ENCODE results near the gene ZNF205. TPM values are rescaled to one million over a fixed set of nuclear protein-coding genes. Genes with fewer than 3 reads are reported as not detected.

Gene ZNF205
- total and polyA plus RNA-seq, 2 of the 13 experiments (the other 11 are each of a cell fraction or from before 2014, with no cell fraction given), result 5.8 to 10.2 TPM

DNA sequence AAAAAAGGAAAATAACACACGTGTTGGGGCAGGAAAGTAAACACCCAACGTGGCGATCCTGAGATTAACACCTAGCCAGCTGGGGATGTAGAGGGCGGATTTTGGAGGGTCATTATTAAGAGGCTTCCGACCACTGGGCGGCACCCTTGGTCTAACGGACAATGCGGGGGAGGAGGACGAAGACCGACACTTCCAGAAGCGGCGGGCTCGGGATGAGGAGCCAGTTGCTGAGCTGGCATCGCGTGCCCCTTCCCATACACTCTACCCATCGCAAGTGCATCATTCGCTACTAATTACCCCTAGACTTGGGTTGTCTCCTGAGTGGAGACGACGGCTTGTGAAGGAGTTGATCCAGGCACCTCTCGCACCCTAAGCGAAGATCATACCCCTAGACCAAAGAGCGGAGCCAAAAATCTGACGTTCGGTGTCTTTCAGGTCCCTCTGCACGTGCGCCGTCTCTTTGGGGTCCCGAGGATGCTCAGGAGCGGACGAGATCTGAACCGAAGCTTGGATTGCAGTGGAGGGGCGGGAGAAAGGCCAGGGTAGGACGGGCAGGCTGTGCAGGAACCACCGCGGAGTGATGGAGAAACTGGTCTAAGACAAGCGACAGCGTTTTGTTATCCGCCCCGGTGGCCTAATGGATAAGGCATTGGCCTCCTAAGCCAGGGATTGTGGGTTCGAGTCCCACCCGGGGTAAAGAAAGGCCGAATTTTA lies 40.0 kb downstream of the ZNF205 start (continued):
- TF ChIP-seq ZNF790 (CRISPR knock-in tag; IDR thresholded peaks at IDR 0.05; ENCODE audit: borderline replicate concordance) (no peak), NFIC (IDR thresholded peaks at IDR 0.05; ENCODE audit: low read length) (peak; percentile 56; the same call in 1 of the 2 replicates), ATM (IDR thresholded peaks at IDR 0.05; ENCODE audit: borderline replicate concordance) (no peak), ZNF138 (CRISPR knock-in tag; IDR thresholded peaks at IDR 0.05; ENCODE audit: low read depth) (0 out of 2 replicates have a peak, but pooled peaks have one; percentile 48), ZNF83 (CRISPR knock-in tag; IDR thresholded peaks at IDR 0.05; ENCODE audit: borderline replicate concordance) (no peak), ZNF329 (CRISPR knock-in tag; IDR thresholded peaks at IDR 0.05; ENCODE audit: low read depth) (no peak), SNAPC2 (CRISPR knock-in tag; IDR thresholded peaks at IDR 0.05) (no peak), RBM39 (IDR thresholded peaks at IDR 0.05; ENCODE audit: low read depth, low read length, poor library complexity, severe bottlenecking) (peak; percentile 75), REPIN1 (CRISPR knock-in tag; IDR thresholded peaks at IDR 0.05; ENCODE audit: borderline replicate concordance, low read depth) (peak; percentile 21; the same call in 1 of the 2 replicates), MED1 (CRISPR knock-in tag; IDR thresholded peaks at IDR 0.05) (peak; percentile 79), ZNF558 (CRISPR knock-in tag; IDR thresholded peaks at IDR 0.05; ENCODE audit: borderline replicate concordance) (0 out of 2 replicates have a peak, but pooled peaks have one; percentile 67), NFYB (CRISPR knock-in tag; IDR thresholded peaks at IDR 0.05) (no peak; the same call in 1 of the 2 replicates), RAD51 (IDR thresholded peaks at IDR 0.05; ENCODE audit: borderline replicate concordance) (no peak), ZNF484 (CRISPR knock-in tag; IDR thresholded peaks at IDR 0.05; ENCODE audit: borderline replicate concordance, low read depth) (no peak)
- TF ChIP-seq, protein P1, sequence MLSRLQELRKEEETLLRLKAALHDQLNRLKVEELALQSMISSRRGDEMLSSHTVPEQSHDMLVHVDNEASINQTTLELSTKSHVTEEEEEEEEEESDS (CRISPR knock-in tag; IDR thresholded peaks at IDR 0.05; ENCODE audit: borderline replicate concordance), result no peak
- TF ChIP-seq, protein P2, sequence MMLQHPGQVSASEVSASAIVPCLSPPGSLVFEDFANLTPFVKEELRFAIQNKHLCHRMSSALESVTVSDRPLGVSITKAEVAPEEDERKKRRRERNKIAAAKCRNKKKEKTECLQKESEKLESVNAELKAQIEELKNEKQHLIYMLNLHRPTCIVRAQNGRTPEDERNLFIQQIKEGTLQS (CRISPR knock-in tag; IDR thresholded peaks at IDR 0.05), result peak; percentile 32; the same call in 1 of the 2 replicates
- TF ChIP-seq, protein P3, sequence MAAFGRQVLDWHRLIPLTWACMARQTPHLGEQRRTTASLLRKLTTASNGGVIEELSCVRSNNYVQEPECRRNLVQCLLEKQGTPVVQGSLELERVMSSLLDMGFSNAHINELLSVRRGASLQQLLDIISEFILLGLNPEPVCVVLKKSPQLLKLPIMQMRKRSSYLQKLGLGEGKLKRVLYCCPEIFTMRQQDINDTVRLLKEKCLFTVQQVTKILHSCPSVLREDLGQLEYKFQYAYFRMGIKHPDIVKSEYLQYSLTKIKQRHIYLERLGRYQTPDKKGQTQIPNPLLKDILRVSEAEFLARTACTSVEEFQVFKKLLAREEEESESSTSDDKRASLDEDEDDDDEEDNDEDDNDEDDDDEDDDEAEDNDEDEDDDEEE (CRISPR knock-in tag; IDR thresholded peaks at IDR 0.05), result peak; percentile 62; the same call in 1 of the 2 replicates
- TF ChIP-seq, protein P4, sequence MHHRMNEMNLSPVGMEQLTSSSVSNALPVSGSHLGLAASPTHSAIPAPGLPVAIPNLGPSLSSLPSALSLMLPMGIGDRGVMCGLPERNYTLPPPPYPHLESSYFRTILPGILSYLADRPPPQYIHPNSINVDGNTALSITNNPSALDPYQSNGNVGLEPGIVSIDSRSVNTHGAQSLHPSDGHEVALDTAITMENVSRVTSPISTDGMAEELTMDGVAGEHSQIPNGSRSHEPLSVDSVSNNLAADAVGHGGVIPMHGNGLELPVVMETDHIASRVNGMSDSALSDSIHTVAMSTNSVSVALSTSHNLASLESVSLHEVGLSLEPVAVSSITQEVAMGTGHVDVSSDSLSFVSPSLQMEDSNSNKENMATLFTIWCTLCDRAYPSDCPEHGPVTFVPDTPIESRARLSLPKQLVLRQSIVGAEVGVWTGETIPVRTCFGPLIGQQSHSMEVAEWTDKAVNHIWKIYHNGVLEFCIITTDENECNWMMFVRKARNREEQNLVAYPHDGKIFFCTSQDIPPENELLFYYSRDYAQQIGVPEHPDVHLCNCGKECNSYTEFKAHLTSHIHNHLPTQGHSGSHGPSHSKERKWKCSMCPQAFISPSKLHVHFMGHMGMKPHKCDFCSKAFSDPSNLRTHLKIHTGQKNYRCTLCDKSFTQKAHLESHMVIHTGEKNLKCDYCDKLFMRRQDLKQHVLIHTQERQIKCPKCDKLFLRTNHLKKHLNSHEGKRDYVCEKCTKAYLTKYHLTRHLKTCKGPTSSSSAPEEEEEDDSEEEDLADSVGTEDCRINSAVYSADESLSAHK (CRISPR knock-in tag; IDR thresholded peaks at IDR 0.05; ENCODE audit: borderline replicate concordance), result no peak
- TF ChIP-seq, protein P5, sequence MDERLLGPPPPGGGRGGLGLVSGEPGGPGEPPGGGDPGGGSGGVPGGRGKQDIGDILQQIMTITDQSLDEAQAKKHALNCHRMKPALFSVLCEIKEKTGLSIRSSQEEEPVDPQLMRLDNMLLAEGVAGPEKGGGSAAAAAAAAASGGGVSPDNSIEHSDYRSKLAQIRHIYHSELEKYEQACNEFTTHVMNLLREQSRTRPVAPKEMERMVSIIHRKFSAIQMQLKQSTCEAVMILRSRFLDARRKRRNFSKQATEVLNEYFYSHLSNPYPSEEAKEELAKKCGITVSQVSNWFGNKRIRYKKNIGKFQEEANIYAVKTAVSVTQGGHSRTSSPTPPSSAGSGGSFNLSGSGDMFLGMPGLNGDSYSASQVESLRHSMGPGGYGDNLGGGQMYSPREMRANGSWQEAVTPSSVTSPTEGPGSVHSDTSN (CRISPR knock-in tag; IDR thresholded peaks at IDR 0.05), result no peak
- TF ChIP-seq, protein P6, sequence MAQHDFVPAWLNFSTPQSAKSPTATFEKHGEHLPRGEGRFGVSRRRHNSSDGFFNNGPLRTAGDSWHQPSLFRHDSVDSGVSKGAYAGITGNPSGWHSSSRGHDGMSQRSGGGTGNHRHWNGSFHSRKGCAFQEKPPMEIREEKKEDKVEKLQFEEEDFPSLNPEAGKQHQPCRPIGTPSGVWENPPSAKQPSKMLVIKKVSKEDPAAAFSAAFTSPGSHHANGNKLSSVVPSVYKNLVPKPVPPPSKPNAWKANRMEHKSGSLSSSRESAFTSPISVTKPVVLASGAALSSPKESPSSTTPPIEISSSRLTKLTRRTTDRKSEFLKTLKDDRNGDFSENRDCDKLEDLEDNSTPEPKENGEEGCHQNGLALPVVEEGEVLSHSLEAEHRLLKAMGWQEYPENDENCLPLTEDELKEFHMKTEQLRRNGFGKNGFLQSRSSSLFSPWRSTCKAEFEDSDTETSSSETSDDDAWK (CRISPR knock-in tag; IDR thresholded peaks at IDR 0.05), result no peak
- TF ChIP-seq, protein P7, sequence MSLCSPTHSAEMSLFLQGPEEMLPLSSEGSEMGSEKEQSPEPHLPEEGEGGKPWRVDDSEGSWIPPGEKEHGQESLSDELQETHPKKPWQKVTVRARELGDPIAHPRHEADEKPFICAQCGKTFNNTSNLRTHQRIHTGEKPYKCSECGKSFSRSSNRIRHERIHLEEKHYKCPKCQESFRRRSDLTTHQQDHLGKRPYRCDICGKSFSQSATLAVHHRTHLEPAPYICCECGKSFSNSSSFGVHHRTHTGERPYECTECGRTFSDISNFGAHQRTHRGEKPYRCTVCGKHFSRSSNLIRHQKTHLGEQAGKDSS (CRISPR knock-in tag; IDR thresholded peaks at IDR 0.05; ENCODE audit: borderline replicate concordance, low read depth), result peak; percentile 81

Data from HepG2 (cell line).